Activated B cell treated with CpG ODN at 0.5 μM for 24 hours (primary cell): ENCODE results near the gene PAX3. TPM values are rescaled to one million over a fixed set of nuclear protein-coding genes. Genes with fewer than 3 reads are reported as not detected.

Source experiments
- ATAC-seq: fragments of 200-7000 bp; cut with Tn5 transposase; one replicate; pipeline ENCODE4 v1.10.0; 2021; ENCODE audit warnings: low read depth, mild to moderate bottlenecking, moderate library complexity
- CTCF ChIA-PET: fragments of 350-600 bp; sonication (Branson Sonifier 250); formaldehyde crosslinking; loops from one replicate; lab custom pipeline; 2021; ENCODE audit warnings: antibody characterized with exemption; lab: Charles Lee
- POLR2A ChIA-PET: fragments of 350-600 bp; sonication (Branson Sonifier 250); formaldehyde crosslinking; loops from one replicate; lab custom pipeline; 2021; ENCODE audit warnings: antibody characterized with exemption; lab: Charles Lee
- DNase-seq: peaks from one replicate; pipeline ENCODE4 v3.0.0; 2022
- H3K27ac Mint-ChIP-seq: one replicate; pipeline ENCODE4 v1.8.0; 2020; ENCODE audit warnings: mixed read lengths
- H3K27me3 Mint-ChIP-seq: one replicate; pipeline ENCODE4 v1.8.0; 2021; ENCODE audit warnings: mixed read lengths
- H3K36me3 Mint-ChIP-seq: one replicate; pipeline ENCODE4 v1.8.0; 2021; ENCODE audit warnings: low read depth, mixed read lengths
- H3K4me1 Mint-ChIP-seq: one replicate; pipeline ENCODE4 v1.8.0; 2021; ENCODE audit warnings: mixed read lengths
- H3K4me3 Mint-ChIP-seq: one replicate; pipeline ENCODE4 v1.8.0; 2020; ENCODE audit warnings: mild to moderate bottlenecking, mixed read lengths
- H3K9me3 Mint-ChIP-seq: one replicate; pipeline ENCODE4 v1.8.0; 2020; ENCODE audit warnings: mixed read lengths
- intact Hi-C: fragments of 100-400 bp; cut with micrococcal nuclease; formaldehyde crosslinking; loops from one replicate; pipeline ENCODE4 v1.15.1; 2024
- total RNA-seq: library from RNA; stranded (reverse); gene quantifications from 2 replicates; pipeline ENCODE4 v1.2.3, GENCODE V29; 2022
- TF ChIP-seq, protein P1 (sequence below): fragments of 200-600 bp; IDR thresholded peaks from one replicate; pipeline ENCODE4 v1.8.0; 2022; ENCODE audit warnings: antibody characterized with exemption, mild to moderate bottlenecking

The PAX3 gene
- total RNA-seq, 1 donor from 2014 or later, result not detected

DNA sequence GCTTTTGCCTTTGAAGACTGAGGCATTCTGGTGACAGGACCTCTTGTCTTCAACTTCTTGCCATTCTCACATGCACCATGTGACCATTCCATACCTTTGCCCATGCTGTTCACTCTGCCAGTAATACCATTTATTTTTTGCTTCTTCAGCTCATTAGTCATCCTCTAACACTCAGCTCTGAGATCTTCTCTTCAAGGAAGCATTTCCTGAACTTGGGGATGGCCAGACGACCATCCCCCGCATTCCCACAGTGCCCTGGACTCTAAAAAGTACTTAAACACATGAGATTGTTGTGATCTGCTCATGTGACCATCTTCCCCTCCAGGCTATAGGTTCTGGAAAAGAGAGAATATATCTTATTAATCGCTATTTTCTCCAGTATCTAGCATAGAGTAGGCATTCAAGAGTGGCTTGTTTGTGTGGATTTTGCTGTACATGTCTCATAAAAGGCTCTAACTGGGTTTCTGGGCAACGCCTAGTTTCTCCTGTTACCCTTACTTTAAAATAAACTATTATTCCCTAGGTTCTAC, 33.9 kb downstream of the PAX3 start:
- POLR2A ChIA-PET, result no interaction called here

DNA sequence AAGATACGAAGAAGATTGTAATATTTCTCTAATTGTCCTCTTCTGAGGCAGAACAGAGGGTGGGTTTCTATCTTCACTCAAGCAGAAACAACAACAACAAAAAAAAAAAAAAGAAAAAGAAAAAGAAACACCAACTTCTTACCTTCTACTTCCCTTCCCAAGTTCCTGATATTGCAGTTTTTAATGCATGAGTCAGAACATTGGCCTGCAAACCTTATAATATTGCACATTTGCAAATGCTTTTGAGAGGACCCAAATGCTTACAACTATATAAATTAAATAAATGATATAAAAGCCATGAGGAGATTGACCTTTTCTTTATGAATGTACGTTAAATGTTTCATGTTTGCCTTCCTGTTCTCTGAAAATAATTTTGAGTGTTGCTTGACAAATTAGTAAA, 37.3 kb downstream of the PAX3 start:
- DNase-seq (no peak), ATAC-seq (no peak)
- peaks cover 14% of the 10 kb centered on the region for H3K27me3 Mint-ChIP-seq
- ChIA-PET CTCF (no interaction called here), POLR2A (no interaction called here)
- H3K4me1 Mint-ChIP-seq, result no peaks in the 10 kb centered on the region
- H3K9me3 Mint-ChIP-seq, result peaks cover 8% of the 10 kb centered on the region
- H3K27ac Mint-ChIP-seq, result no peak overlapping the region
- no peak overlapping the region for H3K4me3 Mint-ChIP-seq
- intact Hi-C loops, result no loop called here
- H3K36me3 Mint-ChIP-seq, result no peaks in the 10 kb centered on the region
- TF ChIP-seq, protein P1, sequence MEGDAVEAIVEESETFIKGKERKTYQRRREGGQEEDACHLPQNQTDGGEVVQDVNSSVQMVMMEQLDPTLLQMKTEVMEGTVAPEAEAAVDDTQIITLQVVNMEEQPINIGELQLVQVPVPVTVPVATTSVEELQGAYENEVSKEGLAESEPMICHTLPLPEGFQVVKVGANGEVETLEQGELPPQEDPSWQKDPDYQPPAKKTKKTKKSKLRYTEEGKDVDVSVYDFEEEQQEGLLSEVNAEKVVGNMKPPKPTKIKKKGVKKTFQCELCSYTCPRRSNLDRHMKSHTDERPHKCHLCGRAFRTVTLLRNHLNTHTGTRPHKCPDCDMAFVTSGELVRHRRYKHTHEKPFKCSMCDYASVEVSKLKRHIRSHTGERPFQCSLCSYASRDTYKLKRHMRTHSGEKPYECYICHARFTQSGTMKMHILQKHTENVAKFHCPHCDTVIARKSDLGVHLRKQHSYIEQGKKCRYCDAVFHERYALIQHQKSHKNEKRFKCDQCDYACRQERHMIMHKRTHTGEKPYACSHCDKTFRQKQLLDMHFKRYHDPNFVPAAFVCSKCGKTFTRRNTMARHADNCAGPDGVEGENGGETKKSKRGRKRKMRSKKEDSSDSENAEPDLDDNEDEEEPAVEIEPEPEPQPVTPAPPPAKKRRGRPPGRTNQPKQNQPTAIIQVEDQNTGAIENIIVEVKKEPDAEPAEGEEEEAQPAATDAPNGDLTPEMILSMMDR, result no peak

More for the DNA sequence above, 33.9 kb downstream of the PAX3 start:
- Mint-ChIP-seq H3K27ac (no peak overlapping the region), H3K4me1 (no peaks in the 10 kb centered on the region), H3K4me3 (no peak overlapping the region), H3K9me3 (peaks cover 8% of the 10 kb centered on the region), H3K36me3 (no peaks in the 10 kb centered on the region), H3K27me3 (peaks cover 16% of the 10 kb centered on the region)
- no peak for ATAC-seq
- CTCF ChIA-PET, result no interaction called here
- TF ChIP-seq, protein P1, result no peak
- intact Hi-C loops, result no loop called here
- no peak for DNase-seq

DNA sequence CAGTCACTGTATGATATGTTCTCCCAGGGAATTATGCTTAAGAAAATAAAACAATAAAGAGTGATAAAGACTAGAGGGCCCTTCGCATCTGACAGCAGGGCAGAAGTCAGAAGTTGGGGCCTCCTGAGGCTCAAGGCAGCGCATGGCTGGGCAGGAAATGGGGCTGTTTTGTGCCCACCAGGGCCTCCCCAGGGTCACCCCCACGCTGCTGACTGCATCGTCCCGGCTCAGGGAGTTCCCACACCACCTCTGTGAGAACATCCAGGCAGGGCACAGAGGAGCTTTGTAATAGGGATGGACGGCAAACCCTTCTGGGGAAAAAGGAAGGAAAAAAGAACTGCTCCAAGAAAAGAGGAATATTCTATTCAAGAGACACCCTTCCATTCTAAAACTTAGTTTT, 41.2 kb downstream of the PAX3 start:
- no peak overlapping the region for H3K27ac Mint-ChIP-seq
- no peak for ATAC-seq
- ChIA-PET POLR2A (no interaction called here), CTCF (no interaction called here)
- H3K36me3 Mint-ChIP-seq, result no peaks in the 10 kb centered on the region
- DNase-seq, result no peak
- H3K9me3 Mint-ChIP-seq, result no peaks in the 10 kb centered on the region
- H3K4me3 Mint-ChIP-seq, result no peak overlapping the region
- intact Hi-C loops, result no loop called here
- H3K4me1 Mint-ChIP-seq, result no peaks in the 10 kb centered on the region
- TF ChIP-seq, protein P1, result no peak
- peaks cover 13% of the 10 kb centered on the region for H3K27me3 Mint-ChIP-seq

DNA sequence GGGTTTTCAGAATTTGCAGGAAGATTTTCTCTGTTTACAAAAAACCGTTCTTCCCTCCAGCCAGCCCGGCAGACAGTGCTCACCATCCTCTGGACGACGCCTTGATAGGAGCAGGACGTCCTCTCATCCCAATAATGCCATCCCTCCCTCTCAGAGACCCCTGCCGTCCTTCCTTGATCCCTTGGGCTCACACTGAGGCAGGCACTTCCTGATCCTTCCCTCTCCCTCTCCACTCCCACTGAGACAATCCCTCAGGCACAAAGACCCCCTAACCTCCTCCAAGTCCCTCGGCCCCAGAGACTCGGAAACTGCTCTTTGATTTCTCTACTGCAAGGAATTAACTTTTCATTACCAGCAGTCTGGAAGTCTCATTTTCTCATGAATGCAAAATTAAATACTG, 42.5 kb downstream of the PAX3 start:
- no peak for ATAC-seq
- intact Hi-C loops, result no loop called here
- CTCF ChIA-PET, result no interaction called here
- Mint-ChIP-seq H3K4me1 (no peaks in the 10 kb centered on the region), H3K36me3 (no peaks in the 10 kb centered on the region), H3K27ac (no peak overlapping the region), H3K4me3 (no peak overlapping the region), H3K9me3 (no peaks in the 10 kb centered on the region), H3K27me3 (peaks cover 12% of the 10 kb centered on the region)
- POLR2A ChIA-PET, result no interaction called here
- no peak for DNase-seq
- TF ChIP-seq, protein P1, result no peak

DNA sequence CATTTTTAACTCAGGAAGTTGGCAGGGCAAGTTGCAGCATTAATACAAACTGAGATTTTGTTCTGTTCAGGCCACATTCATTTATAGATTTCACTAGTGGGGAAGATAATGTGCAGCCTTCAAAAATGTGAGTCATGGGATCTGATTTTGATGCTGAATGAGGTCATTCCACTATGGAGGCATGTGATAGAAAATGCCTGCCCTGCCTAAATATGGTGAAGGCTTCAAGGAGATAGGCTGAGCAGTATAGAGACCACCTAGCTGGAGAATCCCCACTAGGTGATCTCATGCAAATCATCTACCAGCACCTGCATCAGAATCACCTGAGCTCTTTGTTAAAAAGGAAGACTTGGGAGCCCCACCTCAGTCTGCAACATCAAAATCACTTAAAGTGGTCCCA, 43.7 kb downstream of the PAX3 start:
- no peaks in the 10 kb centered on the region for H3K9me3 Mint-ChIP-seq
- H3K4me1 Mint-ChIP-seq, result no peaks in the 10 kb centered on the region
- no peak for DNase-seq
- intact Hi-C loops, result no loop called here
- POLR2A ChIA-PET, result no interaction called here
- CTCF ChIA-PET, result no interaction called here
- ATAC-seq, result no peak
- no peaks in the 10 kb centered on the region for H3K36me3 Mint-ChIP-seq
- H3K27me3 Mint-ChIP-seq, result peaks cover 12% of the 10 kb centered on the region
- no peak overlapping the region for H3K4me3 Mint-ChIP-seq
- no peak overlapping the region for H3K27ac Mint-ChIP-seq
- TF ChIP-seq, protein P1, result no peak
